HepG2 (cell line): Measurements from ENCODE around the gene MYBL2. TPM values are rescaled to one million over a fixed set of nuclear protein-coding genes. Genes with fewer than 3 reads are reported as not detected.

Experiments
- CENPX ChIP-seq: sonication (generic); formaldehyde crosslinking; IDR thresholded peaks from 2 replicates; pipeline ENCODE4 v1.9.0; 2021; ENCODE audit warnings: mild to moderate bottlenecking, missing genetic modification reagents, moderate library complexity
- CERS6 ChIP-seq: sonication (generic); formaldehyde crosslinking; IDR thresholded peaks from 2 replicates; pipeline ENCODE4 v1.5.0; 2020; ENCODE audit warnings: missing genetic modification reagents
- FOXK1 ChIP-seq: sonication (generic); formaldehyde crosslinking; IDR thresholded peaks from 2 replicates; pipeline ENCODE4 v1.4.0; 2020; ENCODE audit warnings: low read depth, missing genetic modification reagents, borderline replicate concordance
- JUN ChIP-seq: sonication (generic); formaldehyde crosslinking; IDR thresholded peaks from 2 replicates; pipeline ENCODE4 v1.4.0; 2020; ENCODE audit warnings: mild to moderate bottlenecking, missing genetic modification reagents
- MATR3 ChIP-seq: sonication (generic); formaldehyde crosslinking; IDR thresholded peaks from 2 replicates; pipeline ENCODE4 v1.4.0; 2020; ENCODE audit warnings: missing genetic modification reagents
- NFYB ChIP-seq: sonication (generic); formaldehyde crosslinking; IDR thresholded peaks from 2 replicates; pipeline ENCODE4 v1.4.0; 2020; ENCODE audit warnings: missing genetic modification reagents
- NFYC ChIP-seq: IDR thresholded peaks from 2 replicates; pipeline ENCODE4 v1.6.1; 2016; ENCODE audit warnings: missing genetic modification reagents, missing compliant biosample characterization
- NR2F6 ChIP-seq, 2 experiments: IDR thresholded peaks; 2 replicates each; pipeline ENCODE4 v1.6.1; 2016; ENCODE audit warnings: antibody characterized with exemption in 1 of 2, mild to moderate bottlenecking in 1 of 2
- RBAK ChIP-seq: sonication (generic); formaldehyde crosslinking; IDR thresholded peaks from 2 replicates; pipeline ENCODE4 v1.5.1; 2020; ENCODE audit warnings: mild to moderate bottlenecking, missing genetic modification reagents
- SMAD3 ChIP-seq: sonication (generic); formaldehyde crosslinking; IDR thresholded peaks from 2 replicates; pipeline ENCODE4 v1.4.0; 2020; ENCODE audit warnings: missing genetic modification reagents
- SMARCC2 ChIP-seq: fragments of 450-650 bp; IDR thresholded peaks from 2 replicates; pipeline ENCODE4 v1.6.1; 2017; ENCODE audit warnings: antibody characterized with exemption, mild to moderate bottlenecking
- SNAPC4 ChIP-seq: sonication (generic); formaldehyde crosslinking; IDR thresholded peaks from 2 replicates; pipeline ENCODE4 v1.4.0; 2020; ENCODE audit warnings: mild to moderate bottlenecking, missing genetic modification reagents
- SRY ChIP-seq: sonication (generic); formaldehyde crosslinking; IDR thresholded peaks from 2 replicates; pipeline ENCODE4 v1.8.0; 2022; ENCODE audit warnings: mild to moderate bottlenecking, missing genetic modification reagents
- TGIF2 ChIP-seq: IDR thresholded peaks from 2 replicates; pipeline ENCODE4 v1.6.1; 2016; ENCODE audit warnings: control low read depth, missing compliant biosample characterization
- TOPORS ChIP-seq: sonication (generic); formaldehyde crosslinking; IDR thresholded peaks from 2 replicates; pipeline ENCODE4 v1.8.0; 2023; ENCODE audit warnings: mild to moderate bottlenecking, missing genetic modification reagents
- TRIM22 ChIP-seq: fragments of 450-650 bp; IDR thresholded peaks from 2 replicates; pipeline ENCODE4 v1.6.1; 2017
- UBTF ChIP-seq: sonication (generic); formaldehyde crosslinking; IDR thresholded peaks from 2 replicates; pipeline ENCODE4 v1.4.0; 2020; ENCODE audit warnings: mild to moderate bottlenecking, missing genetic modification reagents
- XBP1 ChIP-seq: sonication (generic); formaldehyde crosslinking; IDR thresholded peaks from 2 replicates; pipeline ENCODE4 v1.5.0; 2020; ENCODE audit warnings: missing genetic modification reagents
- ZKSCAN1 ChIP-seq: fragments of 150-350 bp; IDR thresholded peaks from 2 replicates; pipeline ENCODE4 v1.6.1; 2014; ENCODE audit warnings: low read length
- ZNF331 ChIP-seq: sonication (generic); formaldehyde crosslinking; IDR thresholded peaks from 2 replicates; pipeline ENCODE4 v1.4.0; 2020; ENCODE audit warnings: missing genetic modification reagents
- ZNF572 ChIP-seq: sonication (generic); formaldehyde crosslinking; IDR thresholded peaks from 2 replicates; pipeline ENCODE4 v1.5.1; 2020; ENCODE audit warnings: mild to moderate bottlenecking, missing genetic modification reagents
- ZNF772 ChIP-seq: sonication (generic); formaldehyde crosslinking; IDR thresholded peaks from 2 replicates; pipeline ENCODE4 v1.5.0; 2020; ENCODE audit warnings: mild to moderate bottlenecking, missing genetic modification reagents
- ZSCAN30 ChIP-seq: sonication (generic); formaldehyde crosslinking; IDR thresholded peaks from 2 replicates; pipeline ENCODE4 v1.5.0; 2020; ENCODE audit warnings: mild to moderate bottlenecking, missing genetic modification reagents
- polyA plus RNA-seq, 8 experiments: library from polyadenylated mRNA; depleted of rRNA in 3 of 8; stranded (reverse) in 7 of 8; unstranded in 1 of 8; fragments of >200 nt; fragmentation: Illumina TruSeq in 4 of 8; extraction: Trizol in 4 of 8; gene quantifications; 2 replicates each; pipeline versions ENCODE4 v1.2.1 to v1.2.3, GENCODE V29; 2011 to 2016; ENCODE audit warnings: low read depth in 4 of 8, missing spikeins in 1 of 8, mixed read lengths in 1 of 8; ENCODE audit not compliant: insufficient read depth in 1 of 8
- total RNA-seq, 5 experiments: library from RNA; depleted of rRNA; stranded (reverse); fragments of >200 nt; fragmentation: Illumina TruSeq; extraction: Trizol; gene quantifications; 2 replicates each; pipeline ENCODE4 v1.2.3, GENCODE V29; 2016; ENCODE audit warnings: low read depth in 1 of 5

MYBL2 gene
- total and polyA plus RNA-seq, 2 of the 13 experiments (the other 11 are each of a cell fraction or from before 2014, with no cell fraction given), result 11.9 to 66.2 TPM

- TF ChIP-seq SNAPC4 (no peak), FOXK1 (CRISPR knock-in tag) (no peak), NFYB (peak; percentile 48; the same call in 1 of the 2 replicates), SMAD3 (CRISPR knock-in tag) (no peak), TOPORS (CRISPR knock-in tag) (no peak), RBAK (CRISPR knock-in tag) (no peak), ZSCAN30 (CRISPR knock-in tag) (no peak), CERS6 (CRISPR knock-in tag) (no peak), XBP1 (no peak), ZNF772 (CRISPR knock-in tag) (0 out of 2 replicates have a peak, but pooled peaks have one; percentile 54), CENPX (CRISPR knock-in tag) (no peak), MATR3 (no peak), ZNF572 (0 out of 2 replicates have a peak, but pooled peaks have one; percentile 42), TRIM22 (no peak), JUN (no peak), UBTF (CRISPR knock-in tag) (peak; percentile 46; the same call in 1 of the 2 replicates), NFYC (CRISPR knock-in tag) (peak; percentile 72), TGIF2 (CRISPR knock-in tag) (no peak), NR2F6 (IDR thresholded peaks at IDR 0.05) (no peak), NR2F6 (CRISPR knock-in tag; IDR thresholded peaks at IDR 0.05) (no peak), ZNF331 (CRISPR knock-in tag) (no peak), SMARCC2 (no peak), SRY (CRISPR knock-in tag) (0 out of 2 replicates have a peak, but pooled peaks have one; percentile 27), ZKSCAN1 (no peak)
Measured at GRCh38 chr20:43721429-43722152, 54.7 kb downstream of the MYBL2 start (continued).
